Measurements from ENCODE around the gene WDR48.
"Not testable (repeated sequence)": the region's sequence is repeated elsewhere in the genome, so short reads cannot be mapped to it uniquely, and the experiment has no call there.

WDR48 gene

GRCh38 chr3:39051649-39052561 is at the start of gene WDR48, which contains the start of gene SCN11A:
WDR48 (plus strand) TSS chr3:39052016; CDS start chr3:39052026, 10 bp downstream.
SCN11A (minus strand) TSS chr3:39051944; CDS start chr3:38950362, 101,582 bp downstream.
- FAIRE-seq: peak; percentile 96
- peak; percentile 85 for DNase-seq (ENCODE audit: insufficient read length, low spot score)

GRCh38 chr3:39005295-39005694 is 46.5 kb upstream of the WDR48 start:
- FAIRE-seq (no peak), DNase-seq (ENCODE audit: insufficient read length, low spot score) (no peak)

- FAIRE-seq (no peak), DNase-seq (ENCODE audit: insufficient read length, low spot score) (no peak)
Observed at GRCh38 chr3:39011191-39011736, 40.6 kb upstream of the WDR48 start.

DNA sequence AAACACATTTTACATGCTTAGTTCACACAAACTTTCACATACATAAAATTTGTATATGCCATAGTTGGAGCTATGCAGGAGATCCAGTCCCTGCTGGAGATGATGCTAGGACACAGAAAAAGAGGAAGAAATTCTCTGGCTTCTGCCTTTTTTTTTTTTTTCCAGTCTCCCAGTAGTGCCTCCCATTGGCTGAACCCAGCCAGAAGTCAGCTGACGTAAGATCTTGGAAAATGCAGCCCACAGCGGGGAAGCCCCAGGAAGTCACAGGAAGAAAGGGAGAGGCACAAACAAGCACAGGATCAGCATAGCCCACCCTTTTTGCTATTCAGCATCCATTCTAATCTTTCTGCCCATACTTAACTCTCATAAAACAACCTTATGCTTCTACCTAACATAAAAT is 38.5 kb upstream of the WDR48 start:
- DNase-seq (ENCODE audit: insufficient read length, low spot score) (no peak), FAIRE-seq (no peak)

DNA sequence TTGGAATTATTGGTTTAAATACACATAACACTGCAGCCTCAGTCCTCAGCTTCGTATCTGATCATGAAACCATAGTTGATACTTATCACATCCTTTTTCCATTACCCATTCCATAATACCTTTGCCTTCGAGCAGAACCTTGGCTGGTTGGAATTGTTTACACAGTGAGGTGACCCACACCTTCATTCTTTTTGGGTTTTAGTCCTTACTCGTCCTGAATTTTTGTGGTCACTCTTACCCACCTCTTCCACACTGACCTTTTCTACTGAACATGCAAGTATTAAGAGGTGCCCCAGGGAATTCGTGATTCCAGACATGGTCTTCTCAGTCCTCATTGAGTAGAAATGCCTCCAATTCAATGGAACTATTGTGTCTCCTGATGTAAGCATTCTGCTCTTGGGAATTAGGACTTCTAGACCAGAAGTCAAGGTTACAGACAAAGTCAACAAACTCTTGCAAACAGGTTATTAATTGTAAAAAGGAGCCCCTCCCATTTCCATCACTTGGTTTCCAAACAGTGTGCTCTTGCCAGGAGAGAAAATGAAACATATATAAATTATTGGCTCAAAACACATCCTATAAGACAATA is 37.8 kb upstream of the WDR48 start:
- FAIRE-seq: no peak
- DNase-seq (ENCODE audit: insufficient read length, low spot score): no peak

GRCh38 chr3:39015418-39015817 is 36.4 kb upstream of the WDR48 start:
- FAIRE-seq (no peak), DNase-seq (ENCODE audit: insufficient read length, low spot score) (no peak)

GRCh38 chr3:39019299-39019698 is 32.5 kb upstream of the WDR48 start:
- FAIRE-seq: no peak
- no peak for DNase-seq (ENCODE audit: insufficient read length, low spot score)

DNA sequence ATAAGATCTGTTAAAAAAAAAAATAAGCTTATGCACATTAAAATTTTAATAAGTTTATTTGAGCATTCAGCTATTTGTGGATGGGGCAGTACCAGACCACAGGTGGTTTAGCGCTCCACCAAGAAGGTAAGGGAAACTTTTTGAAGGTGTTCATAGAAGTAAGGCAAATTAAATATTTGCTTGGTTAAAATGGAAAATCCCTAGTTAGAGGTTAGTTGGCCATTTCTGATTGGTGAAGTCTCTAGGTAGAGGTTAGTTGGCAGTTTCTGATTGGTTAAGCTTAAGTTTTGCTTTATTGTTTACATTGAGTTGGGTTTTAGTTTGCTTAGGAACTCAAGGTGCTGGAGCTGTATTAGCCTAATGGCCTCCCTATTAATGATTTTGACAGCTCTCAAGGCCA is 30.8 kb upstream of the WDR48 start:
- FAIRE-seq: no peak
- no peak for DNase-seq (ENCODE audit: insufficient read length, low spot score)

DNA sequence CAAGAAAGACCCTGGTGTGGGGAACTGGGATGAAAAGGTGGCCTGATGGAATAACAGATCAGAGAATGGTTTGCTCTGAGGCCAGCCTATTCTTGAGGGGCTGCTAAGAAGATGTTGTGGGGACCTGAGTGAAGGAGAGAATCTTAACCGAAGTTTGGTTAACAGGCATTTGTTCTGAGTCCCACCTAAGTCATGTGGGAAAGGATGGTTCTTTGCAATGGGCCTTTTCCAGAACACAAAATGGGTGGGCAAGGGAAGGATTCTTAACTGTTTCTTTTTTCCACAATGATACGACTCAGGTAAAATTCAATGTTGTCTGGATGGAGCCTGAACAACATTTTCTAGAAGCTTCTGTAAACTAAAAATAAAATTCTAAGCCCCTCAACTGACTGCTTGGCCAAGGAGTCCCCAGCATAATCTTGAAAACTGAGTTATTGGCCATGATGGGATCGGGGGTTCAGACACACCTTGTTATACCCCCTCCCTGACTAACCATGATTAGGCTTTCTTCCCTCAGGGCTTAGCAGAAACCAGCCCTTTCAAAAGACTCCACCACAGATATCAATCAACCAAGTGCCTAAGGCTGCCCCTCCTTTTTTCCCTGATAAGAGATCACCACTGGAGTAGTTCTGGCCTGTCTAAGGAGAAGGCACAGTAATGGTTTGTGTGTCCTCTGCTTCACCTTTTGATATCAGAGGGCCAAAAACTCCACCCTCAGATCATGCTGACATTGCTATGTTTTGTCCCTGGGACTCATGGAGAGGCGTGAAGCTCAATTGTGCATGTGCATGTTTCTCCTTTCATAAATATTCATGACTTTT is 30.1 kb upstream of the WDR48 start:
- FAIRE-seq: no peak
- no peak for DNase-seq (ENCODE audit: insufficient read length, low spot score)

GRCh38 chr3:39022286-39022630 is 29.6 kb upstream of the WDR48 start:
- DNase-seq (ENCODE audit: insufficient read length, low spot score) (no peak), FAIRE-seq (no peak)

DNA sequence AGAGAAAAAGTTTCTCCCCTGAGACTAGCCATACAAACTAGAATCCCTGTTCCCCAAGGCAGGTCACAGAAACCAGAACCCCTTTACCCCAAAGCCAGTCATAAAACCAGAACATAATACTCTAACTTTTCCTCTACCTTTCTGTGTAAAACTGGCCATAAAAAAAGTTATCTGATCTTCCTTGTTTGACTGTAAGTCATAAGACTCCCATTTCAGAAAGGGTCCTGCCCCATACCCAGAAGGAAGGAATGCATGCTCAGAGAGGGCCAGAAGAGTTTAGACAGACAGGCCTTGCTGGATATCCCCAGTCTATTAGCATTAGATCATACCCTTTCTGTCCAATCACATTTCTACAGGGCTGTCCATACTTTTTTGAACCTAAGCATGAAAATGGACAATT is 27.3 kb upstream of the WDR48 start:
- no peak for FAIRE-seq
- no peak for DNase-seq (ENCODE audit: insufficient read length, low spot score)

DNA sequence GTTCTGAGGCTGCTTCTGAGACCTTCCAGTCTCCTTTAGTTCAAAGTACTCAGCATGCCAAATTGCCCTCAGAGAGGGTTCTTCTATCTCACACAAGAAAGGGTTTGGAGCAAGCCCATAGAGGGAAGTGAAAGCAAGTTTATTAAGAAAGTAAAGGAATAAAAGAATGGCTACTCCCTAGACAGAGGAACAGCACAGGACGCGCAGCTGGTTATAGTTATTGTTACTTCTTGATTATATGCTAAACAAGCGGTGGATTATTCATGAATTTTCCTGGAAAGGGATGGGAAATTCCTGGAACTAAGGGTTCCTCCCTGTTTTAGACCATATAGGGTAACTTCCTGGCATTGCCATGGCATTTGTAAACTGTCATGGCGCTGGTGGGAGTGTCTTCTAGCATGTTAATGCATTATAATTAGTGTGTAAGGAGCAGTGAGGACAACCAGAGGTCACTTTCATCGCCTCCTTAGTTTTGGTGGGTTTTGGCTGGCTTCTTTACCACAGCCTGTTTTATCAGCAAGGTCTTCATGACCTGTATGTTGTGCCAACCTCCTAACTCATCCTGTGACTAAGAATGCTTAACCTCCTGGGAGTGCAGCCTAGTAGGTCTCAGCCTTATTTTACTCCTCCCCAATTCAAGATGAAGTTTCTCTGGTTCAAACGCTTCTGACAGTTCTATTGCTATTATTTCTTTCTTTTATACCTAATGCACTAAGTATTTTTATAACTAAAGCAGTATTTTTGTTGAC is 26.4 kb upstream of the WDR48 start:
- FAIRE-seq: no peak
- DNase-seq (ENCODE audit: insufficient read length, low spot score): no peak

DNA sequence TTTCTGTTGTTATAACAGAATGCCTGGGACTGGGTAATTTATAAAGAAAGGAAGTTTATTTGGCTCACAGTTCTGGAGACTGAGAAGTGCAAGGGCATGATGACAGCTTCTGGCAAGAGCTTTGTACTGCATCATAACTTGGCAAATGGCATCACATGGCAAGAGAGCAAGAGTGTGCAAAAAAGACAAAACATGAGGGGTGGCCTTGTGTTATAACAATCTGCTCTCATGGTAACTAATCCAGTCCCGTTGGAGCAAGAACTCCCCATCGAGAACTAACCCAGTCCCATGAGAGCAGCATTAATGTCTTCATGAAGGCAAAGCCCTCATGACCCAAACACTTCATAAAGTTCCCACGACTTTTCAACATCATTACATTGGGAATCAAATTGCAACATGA is 23.3 kb upstream of the WDR48 start:
- no peak for FAIRE-seq

GRCh38 chr3:39029556-39029955 is 22.3 kb upstream of the WDR48 start:
- no peak for FAIRE-seq
- DNase-seq (ENCODE audit: insufficient read length, low spot score): no peak

More for the DNA sequence above, 23.3 kb upstream of the WDR48 start:
- no peak for DNase-seq (ENCODE audit: insufficient read length, low spot score)

DNA sequence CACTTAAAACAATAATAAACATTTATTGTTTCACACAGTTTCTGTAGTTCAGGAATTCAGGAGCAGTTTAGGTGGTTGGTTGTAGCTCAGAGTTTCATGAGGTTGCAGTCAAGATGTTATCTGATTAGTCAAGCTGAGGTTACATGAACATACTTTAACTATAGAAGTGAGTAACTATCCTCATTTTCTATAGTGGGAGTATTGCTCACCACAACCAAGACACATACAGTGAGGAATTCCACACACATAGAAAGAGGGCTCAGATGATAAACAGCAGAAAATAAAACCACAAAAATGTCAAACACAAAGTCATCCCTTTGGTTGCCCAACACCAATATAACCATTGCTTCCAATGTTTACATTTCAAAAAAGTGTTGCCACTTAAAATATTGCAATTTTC is 13.7 kb upstream of the WDR48 start:
- FAIRE-seq (no peak), DNase-seq (ENCODE audit: insufficient read length, low spot score) (peak; percentile 18)

- DNase-seq (ENCODE audit: insufficient read length, low spot score) (no peak), FAIRE-seq (no peak)
Observed at GRCh38 chr3:39050029-39050428, 1.8 kb upstream of the WDR48 start.

DNA sequence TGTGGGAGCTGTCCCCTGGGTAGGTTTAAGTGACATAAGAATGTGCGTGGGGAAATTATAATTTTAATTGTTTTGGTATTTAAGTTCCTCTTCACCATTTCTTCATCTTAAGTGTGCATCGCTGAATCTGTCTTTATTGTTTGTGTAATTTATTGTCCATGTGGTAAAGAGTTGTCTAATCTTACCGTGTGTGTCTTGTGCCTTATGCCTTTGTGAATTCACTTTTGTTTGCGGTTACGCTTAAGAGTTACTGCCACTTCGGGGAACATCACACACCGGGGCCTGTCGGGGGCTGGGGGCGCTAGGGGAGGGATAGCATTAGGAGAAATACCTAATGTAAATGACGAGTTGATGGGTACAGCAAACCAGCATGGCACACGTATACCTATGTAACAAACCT is 767 bp downstream of the WDR48 start:
- DNase-seq (ENCODE audit: insufficient read length, low spot score): no peak

DNA sequence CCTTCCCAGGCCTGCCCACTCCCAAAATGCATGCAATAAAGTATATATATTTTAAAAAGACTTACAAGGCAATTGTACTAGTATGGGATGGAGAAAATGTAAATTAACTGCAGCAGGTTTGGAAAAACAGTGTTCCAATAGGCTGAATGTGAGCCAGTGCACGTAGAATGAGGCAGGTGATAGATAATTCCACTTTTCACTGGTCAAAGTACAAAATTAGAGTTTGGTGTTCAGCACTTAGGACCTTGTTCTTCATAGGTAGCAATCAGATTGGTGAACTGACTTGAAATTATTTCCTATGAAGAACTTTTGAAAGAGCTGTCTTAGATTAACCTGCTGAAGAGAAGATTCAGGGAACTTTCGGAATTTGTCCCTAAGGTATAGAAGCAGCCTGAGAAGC is 1.9 kb downstream of the WDR48 start:
- no peak for FAIRE-seq
- DNase-seq (ENCODE audit: insufficient read length, low spot score): no peak

More for the DNA sequence above, 767 bp downstream of the WDR48 start:
- no peak for FAIRE-seq

- DNase-seq (ENCODE audit: insufficient read length, low spot score): no peak
- FAIRE-seq: no peak
Observed at GRCh38 chr3:39056151-39056550, 4.3 kb downstream of the WDR48 start.

DNA sequence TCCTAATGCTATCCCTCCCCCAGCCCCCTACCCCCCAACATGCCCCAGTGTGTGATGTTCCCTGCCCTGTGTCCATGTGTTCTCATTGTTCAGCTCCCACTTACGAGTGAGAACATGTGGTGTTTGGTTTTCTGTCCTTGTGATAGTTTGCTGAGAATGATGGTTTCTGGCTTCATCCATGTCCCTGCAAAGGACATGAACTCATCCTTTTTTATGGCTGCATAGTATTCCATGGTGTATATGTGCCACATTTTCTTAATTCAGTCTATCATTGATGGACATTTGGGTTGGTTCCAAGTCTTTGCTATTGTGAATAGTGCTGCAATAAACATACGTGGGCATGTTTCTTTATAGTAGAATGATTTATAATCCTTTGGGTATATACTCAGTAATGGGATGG is 9.4 kb downstream of the WDR48 start:
- not testable (repeated sequence) for FAIRE-seq; DNase-seq (ENCODE audit: insufficient read length, low spot score)

All from HTR-8/SVneo (cell line).